Central memory CD8-positive, alpha-beta T cell (primary cell): ENCODE results near the gene PPP1R11.
"Not testable (repeated sequence)": the region's sequence is repeated elsewhere in the genome, so short reads cannot be mapped to it uniquely, and the experiment has no call there.

Experiments
- ATAC-seq: fragments of 150-1000 bp; cut with Tn5 transposase; replicated peaks from 2 replicates; pipeline ENCODE4 v1.10.0; 2022; ENCODE audit warnings: mild to moderate bottlenecking, moderate FRiP score, moderate number of reproducible peaks; ENCODE audit not compliant: poor library complexity, severe bottlenecking; ENCODE audit errors: extremely low read depth
- DNase-seq, 2 donors: peaks; one replicate each; pipeline ENCODE4 v3.0.0; 2021; ENCODE audit warnings: low spot score in 2 of 2
- H3K27ac Mint-ChIP-seq: one replicate; pipeline ENCODE4 v1.8.0; 2022; ENCODE audit warnings: low read depth, mild to moderate bottlenecking, moderate library complexity, mixed read lengths
- H3K27me3 Mint-ChIP-seq: one replicate; pipeline ENCODE4 v1.8.0; 2022; ENCODE audit warnings: mixed read lengths
- H3K36me3 Mint-ChIP-seq: one replicate; pipeline ENCODE4 v1.8.0; 2022; ENCODE audit warnings: mild to moderate bottlenecking, moderate library complexity, mixed read lengths; ENCODE audit not compliant: insufficient read depth
- H3K4me1 Mint-ChIP-seq: one replicate; pipeline ENCODE4 v1.8.0; 2022; ENCODE audit warnings: mixed read lengths
- H3K4me3 Mint-ChIP-seq: one replicate; pipeline ENCODE4 v1.8.0; 2022; ENCODE audit warnings: mild to moderate bottlenecking, moderate library complexity, mixed read lengths
- H3K9me3 Mint-ChIP-seq: one replicate; pipeline ENCODE4 v1.8.0; 2022; ENCODE audit warnings: mixed read lengths

Gene PPP1R11

DNA sequence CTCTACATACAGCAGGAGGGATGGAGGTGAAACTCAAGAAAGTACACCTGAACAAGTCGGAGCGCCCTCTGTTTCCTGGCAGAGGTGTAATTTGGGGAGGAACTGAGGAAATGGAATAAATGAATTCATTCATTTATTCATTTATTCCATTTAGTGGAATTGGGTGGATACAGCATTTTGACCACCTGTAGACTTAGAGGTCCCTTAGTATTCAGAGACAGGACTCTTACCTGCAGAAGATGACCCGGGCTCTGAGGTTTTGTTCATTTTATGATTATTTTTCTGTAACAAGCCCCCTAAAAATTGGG, 36.8 kb downstream of the PPP1R11 start:
- ATAC-seq (no peak), DNase-seq (no peak)
- peaks cover 57% of the 10 kb centered on the region for H3K27me3 Mint-ChIP-seq
- H3K27ac Mint-ChIP-seq, result no peak overlapping the region
- H3K4me1 Mint-ChIP-seq, result peaks cover 32% of the 10 kb centered on the region
- no peaks in the 10 kb centered on the region for H3K36me3 Mint-ChIP-seq
- H3K9me3 Mint-ChIP-seq, result no peaks in the 10 kb centered on the region
- peak overlapping the region; percentile 68 for H3K4me3 Mint-ChIP-seq

- Mint-ChIP-seq H3K9me3 (no peaks in the 10 kb centered on the region), H3K36me3 (no peaks in the 10 kb centered on the region), H3K27ac (no peak overlapping the region), H3K27me3 (peaks cover 55% of the 10 kb centered on the region), H3K4me1 (peaks cover 32% of the 10 kb centered on the region), H3K4me3 (no peak overlapping the region)
- ATAC-seq (no peak), DNase-seq (no peak)
These were observed 37.7 kb downstream of the PPP1R11 start for GRCh38 chr6:30104661-30105060.

GRCh38 chr6:30111266-30111856, 44.4 kb downstream of the PPP1R11 start:
- Mint-ChIP-seq H3K9me3 (no peaks in the 10 kb centered on the region), H3K36me3 (no peaks in the 10 kb centered on the region), H3K4me3 (no peak overlapping the region), H3K27ac (no peak overlapping the region), H3K27me3 (peaks cover 76% of the 10 kb centered on the region), H3K4me1 (no peaks in the 10 kb centered on the region)
- DNase-seq (no peak), ATAC-seq (no peak)

DNA sequence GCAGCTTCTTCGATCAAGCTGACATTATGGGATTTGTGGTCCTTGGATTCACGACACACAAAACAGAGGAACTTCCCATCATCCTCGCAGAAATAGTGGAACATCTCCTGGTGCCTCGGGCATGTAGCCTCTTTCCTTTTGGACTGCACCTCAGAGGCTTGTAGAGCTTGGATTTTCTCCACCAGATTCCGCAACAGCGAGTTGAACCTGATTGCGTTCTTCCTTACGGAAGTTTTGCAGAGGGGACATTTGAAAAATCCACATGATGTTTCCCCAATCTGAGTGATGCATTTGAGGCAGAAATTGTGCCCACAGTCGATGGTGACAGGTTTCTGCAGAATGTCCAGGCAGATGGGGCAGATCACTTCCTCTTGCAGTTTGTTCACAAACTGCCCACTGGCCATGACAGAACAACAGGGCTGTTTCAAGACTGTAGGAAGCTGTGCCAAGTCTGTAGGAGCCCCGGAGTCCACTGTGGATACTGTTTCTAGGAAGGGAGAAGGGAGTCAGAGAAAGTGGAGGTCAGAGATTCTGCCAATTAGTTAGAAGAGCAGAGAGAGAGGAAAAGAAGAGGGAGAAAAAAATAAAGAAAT, 45.5 kb downstream of the PPP1R11 start:
- no peaks in the 10 kb centered on the region for H3K36me3 Mint-ChIP-seq
- H3K4me3 Mint-ChIP-seq, result no peak overlapping the region
- peaks cover 69% of the 10 kb centered on the region for H3K27me3 Mint-ChIP-seq
- ATAC-seq (no peak), DNase-seq (no peak)
- no peaks in the 10 kb centered on the region for H3K9me3 Mint-ChIP-seq
- no peak overlapping the region for H3K27ac Mint-ChIP-seq
- no peaks in the 10 kb centered on the region for H3K4me1 Mint-ChIP-seq

GRCh38 chr6:30113003-30113759, 46.2 kb downstream of the PPP1R11 start, which contains the start of gene TRIM31:
TSS of gene TRIM31 (minus strand) at chr6:30113090. CDS start at chr6:30112805, 285 bp downstream.
- no peak for DNase-seq
- no peaks in the 10 kb centered on the region for H3K36me3 Mint-ChIP-seq
- H3K27ac Mint-ChIP-seq, result no peak within 1 kb of the TSS
- no peaks in the 10 kb centered on the region for H3K4me1 Mint-ChIP-seq
- peaks cover 69% of the 10 kb centered on the region for H3K27me3 Mint-ChIP-seq
- H3K9me3 Mint-ChIP-seq, result no peaks in the 10 kb centered on the region
- no peak for ATAC-seq
- no peak within 1 kb of the TSS for H3K4me3 Mint-ChIP-seq

GRCh38 chr6:30113841-30114240, 46.8 kb downstream of the PPP1R11 start:
- DNase-seq, result no peak
- no peaks in the 10 kb centered on the region for H3K9me3 Mint-ChIP-seq
- H3K27ac Mint-ChIP-seq, result no peak overlapping the region
- no peak for ATAC-seq
- H3K27me3 Mint-ChIP-seq, result peaks cover 69% of the 10 kb centered on the region
- no peaks in the 10 kb centered on the region for H3K4me1 Mint-ChIP-seq
- H3K4me3 Mint-ChIP-seq, result no peak overlapping the region
- H3K36me3 Mint-ChIP-seq, result no peaks in the 10 kb centered on the region

GRCh38 chr6:30116724-30117123, 49.7 kb downstream of the PPP1R11 start:
- no peak for ATAC-seq

DNA sequence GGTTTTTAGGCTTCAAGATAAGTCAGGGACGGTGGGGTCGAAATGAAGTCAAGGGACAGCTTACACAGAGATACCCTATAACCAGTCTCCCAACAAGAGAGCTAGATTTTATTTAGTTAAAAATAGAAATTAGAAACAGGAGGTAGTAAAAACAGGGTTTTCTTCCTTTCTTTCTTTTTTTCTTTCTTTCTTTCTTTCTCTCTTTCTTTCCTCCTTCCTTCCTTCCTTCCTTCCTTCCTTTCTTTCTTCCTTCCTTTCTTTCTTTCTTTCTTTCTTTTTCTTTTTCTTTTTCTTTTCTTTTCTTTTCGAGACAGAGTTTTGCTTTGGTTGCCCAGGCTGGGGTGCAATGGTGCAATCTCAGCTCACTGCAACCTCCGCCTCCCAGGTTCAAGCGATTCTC, 51.7 kb downstream of the PPP1R11 start:
- peaks cover 70% of the 10 kb centered on the region for H3K27me3 Mint-ChIP-seq
- not testable (repeated sequence) for H3K4me3 Mint-ChIP-seq

More at GRCh38 chr6:30116724-30117123, 49.7 kb downstream of the PPP1R11 start:
- peaks cover 69% of the 10 kb centered on the region for H3K27me3 Mint-ChIP-seq
- no peak overlapping the region for H3K27ac Mint-ChIP-seq
- no peaks in the 10 kb centered on the region for H3K36me3 Mint-ChIP-seq
- no peak for DNase-seq
- H3K4me3 Mint-ChIP-seq, result no peak overlapping the region
- H3K9me3 Mint-ChIP-seq, result no peaks in the 10 kb centered on the region
- H3K4me1 Mint-ChIP-seq, result no peaks in the 10 kb centered on the region

More for the DNA sequence above, 51.7 kb downstream of the PPP1R11 start:
- not testable (repeated sequence) for DNase-seq, ATAC-seq, H3K4me1 Mint-ChIP-seq, H3K27ac Mint-ChIP-seq, H3K9me3 Mint-ChIP-seq, H3K36me3 Mint-ChIP-seq
